AG08395 (cell line): ENCODE data around the gene ZNF724.

Experiments
- DNase-seq: peaks from one replicate; pipeline ENCODE4 v3.0.0; 2012; ENCODE audit warnings: mixed read lengths, low spot score

Gene ZNF724

GRCh38 chr19:23241419-23241818, 8.8 kb downstream of the ZNF724 start:
- DNase-seq, result no peak

- DNase-seq, result no peak
Observed at GRCh38 chr19:23222998-23223652, 27.1 kb downstream of the ZNF724 start.

- no peak for DNase-seq
Observed at GRCh38 chr19:23203841-23204344, 46.3 kb downstream of the ZNF724 start.

GRCh38 chr19:23190341-23190740, 59.9 kb downstream of the ZNF724 start:
- no peak for DNase-seq

- no peak for DNase-seq
Observed at GRCh38 chr19:23183251-23183650, 66.9 kb downstream of the ZNF724 start.
